Mesenchymal stem cell (in vitro differentiated cells and primary cell): Measurements from ENCODE around the gene CDC42EP4.

ENCODE experiments used
- DNase-seq: peaks from one replicate; pipeline ENCODE4 v3.0.0-alpha.2; 2013
- H2AFZ ChIP-seq: one replicate; pipeline ENCODE4 v1.6.1; 2013; ENCODE audit warnings: low read depth, mild to moderate bottlenecking, control low read depth, inconsistent platforms, low read length, moderate library complexity
- H2AK5ac ChIP-seq: 2 replicates; pipeline ENCODE4 v1.6.1; 2013; ENCODE audit warnings: low read length, moderate library complexity, mild to moderate bottlenecking, inconsistent platforms; ENCODE audit not compliant: severe bottlenecking
- H2BK120ac ChIP-seq: one replicate; pipeline ENCODE4 v1.6.1; 2013; ENCODE audit warnings: low read depth, mild to moderate bottlenecking, inconsistent platforms, low read length, moderate library complexity
- H2BK12ac ChIP-seq, 2 experiments: one replicate each; pipeline ENCODE4 v1.6.1; 2013; ENCODE audit warnings: inconsistent platforms in 2 of 2, low read length in 2 of 2, mild to moderate bottlenecking in 2 of 2, moderate library complexity in 2 of 2, control low read depth in 1 of 2
- H2BK15ac ChIP-seq: one replicate; pipeline ENCODE4 v1.6.1; 2013; ENCODE audit warnings: mild to moderate bottlenecking, low read depth, inconsistent platforms; ENCODE audit not compliant: poor library complexity, severe bottlenecking
- H2BK5ac ChIP-seq: 2 replicates; pipeline ENCODE4 v1.6.1; 2013; ENCODE audit warnings: low read depth, mild to moderate bottlenecking, low read length, control low read depth, inconsistent platforms; ENCODE audit not compliant: poor library complexity, severe bottlenecking
- H3K14ac ChIP-seq, 2 experiments: one replicate each; pipeline ENCODE4 v1.6.1; 2013; ENCODE audit warnings: inconsistent platforms in 2 of 2, low read length in 2 of 2, control low read depth in 1 of 2, mild to moderate bottlenecking in 1 of 2, moderate library complexity in 1 of 2
- H3K18ac ChIP-seq, 2 experiments: one replicate each; pipeline ENCODE4 v1.6.1; 2013; ENCODE audit warnings: inconsistent platforms in 2 of 2, low read length in 2 of 2, control low read depth in 1 of 2, low read depth in 1 of 2, mild to moderate bottlenecking in 1 of 2
- H3K23ac ChIP-seq, 2 experiments: one replicate each; pipeline ENCODE4 v1.6.1; 2013; ENCODE audit warnings: inconsistent platforms in 2 of 2, low read length in 2 of 2, mild to moderate bottlenecking in 2 of 2, moderate library complexity in 2 of 2, control low read depth in 1 of 2
- H3K27ac ChIP-seq: 2 replicates; pipeline ENCODE4 v1.5.1; 2013; ENCODE audit warnings: mild to moderate bottlenecking, moderate library complexity, low read length, control low read depth, inconsistent platforms; ENCODE audit not compliant: poor library complexity, severe bottlenecking
- H3K27me3 ChIP-seq, 2 experiments: 2 replicates each; pipeline versions ENCODE4 v1.6.1 to v1.7.0; 2013; ENCODE audit warnings: low read length in 2 of 2, mild to moderate bottlenecking in 2 of 2, moderate library complexity in 2 of 2, control low read depth in 1 of 2, inconsistent platforms in 1 of 2; ENCODE audit not compliant: control insufficient read depth in 1 of 2, insufficient read depth in 1 of 2
- H3K36me3 ChIP-seq, 2 experiments: 2 replicates each; pipeline versions ENCODE4 v1.6.1 to v1.7.0; 2013; ENCODE audit warnings: low read length in 2 of 2, control low read depth in 1 of 2, inconsistent platforms in 1 of 2, low read depth in 1 of 2, mild to moderate bottlenecking in 1 of 2; ENCODE audit not compliant: insufficient read depth in 2 of 2, control insufficient read depth in 1 of 2
- H3K4ac ChIP-seq, 2 experiments: one replicate each; pipeline ENCODE4 v1.6.1; 2013; ENCODE audit warnings: inconsistent platforms in 2 of 2, low read length in 2 of 2, mild to moderate bottlenecking in 2 of 2, moderate library complexity in 2 of 2, control low read depth in 1 of 2, low read depth in 1 of 2
- H3K4me1 ChIP-seq: 2 replicates; pipeline ENCODE4 v1.6.1; 2013; ENCODE audit warnings: low read depth, low read length, control low read depth; ENCODE audit not compliant: control insufficient read depth, insufficient read depth
- H3K4me2 ChIP-seq: 2 replicates; pipeline ENCODE4 v1.6.1; 2013; ENCODE audit warnings: low read length, mild to moderate bottlenecking, inconsistent platforms; ENCODE audit not compliant: poor library complexity, severe bottlenecking
- H3K4me3 ChIP-seq, 2 experiments: 2 replicates each; pipeline versions ENCODE4 v1.5.1 to v1.7.0; 2013; ENCODE audit warnings: low read length in 2 of 2, mild to moderate bottlenecking in 2 of 2, control low read depth in 1 of 2, low read depth in 1 of 2; ENCODE audit not compliant: insufficient read depth in 1 of 2
- H3K79me1 ChIP-seq: replicated peaks from 2 replicates; pipeline ENCODE4 v1.6.1; 2013; ENCODE audit warnings: mild to moderate bottlenecking, control low read depth, low read length, inconsistent platforms; ENCODE audit not compliant: poor library complexity, severe bottlenecking
- H3K9ac ChIP-seq: 2 replicates; pipeline ENCODE4 v1.7.0; 2013; ENCODE audit warnings: mild to moderate bottlenecking, low read length, moderate library complexity
- H3K9me3 ChIP-seq: 2 replicates; pipeline ENCODE4 v1.7.0; 2013; ENCODE audit warnings: mild to moderate bottlenecking, low read length; ENCODE audit not compliant: control insufficient read depth
- H4K8ac ChIP-seq: one replicate; pipeline ENCODE4 v1.6.1; 2013; ENCODE audit warnings: inconsistent platforms, mild to moderate bottlenecking, low read length, moderate library complexity
- H4K91ac ChIP-seq: one replicate; pipeline ENCODE4 v1.6.1; 2013; ENCODE audit warnings: mild to moderate bottlenecking, low read length, inconsistent platforms
- WGBS: methylation state at CpG from one replicate; pipeline ENCODE4 v1.1.7; 2013; ENCODE audit warnings: mixed read lengths; 5-methylcytosine and 5-hydroxymethylcytosine counted together

Gene CDC42EP4

DNA sequence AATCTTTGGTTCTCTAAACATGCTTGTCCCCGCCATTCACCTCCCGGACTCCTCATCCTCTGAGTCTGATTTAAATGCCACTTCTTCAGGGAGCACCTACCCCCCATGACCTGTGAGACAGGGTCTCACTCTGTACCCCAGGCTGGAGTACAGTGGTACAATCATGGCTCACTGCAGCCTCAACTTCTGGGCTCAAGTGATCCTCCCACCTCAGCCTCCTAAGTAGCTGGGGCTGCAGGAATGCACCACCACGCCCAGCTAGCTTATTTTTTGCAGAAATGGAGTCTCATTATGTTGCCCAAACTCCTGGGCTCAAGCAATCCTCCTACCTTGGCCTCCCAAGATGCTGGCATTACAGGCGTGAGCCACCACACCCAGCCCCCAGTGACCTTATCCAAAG is 37.3 kb downstream of the CDC42EP4 start:
- Histone ChIP-seq H2BK12ac (no peak overlapping the region), H2BK15ac (no peak overlapping the region), H3K79me1 (no peaks in the 10 kb centered on the region), H4K8ac (no peak overlapping the region), H2BK5ac (no peak overlapping the region), H2BK120ac (no peak overlapping the region), H2AFZ (no peak overlapping the region), H3K27ac (no peak overlapping the region), H2AK5ac (no peak overlapping the region), H3K4me1 (peaks cover 6% of the 10 kb centered on the region), H3K36me3 (peaks cover 0 to under 1% of the 10 kb centered on the region in 2 experiments), H3K9ac (no peak overlapping the region), H3K9me3 (no peaks in the 10 kb centered on the region), H3K4ac (no peak overlapping the region), H3K4me2 (no peak overlapping the region), H3K14ac (no peak overlapping the region), H3K18ac (no peak overlapping the region), H3K4me3 (no peak overlapping the region), H3K27me3 (no peaks in the 10 kb centered on the region), H3K23ac (no peak overlapping the region), H4K91ac (no peak overlapping the region)
- DNase-seq, result no peak
- WGBS, result 92% methylated on average over 4 of the region's 4 CpGs

- no peak overlapping the region for H3K23ac ChIP-seq
- no peak overlapping the region for H4K91ac ChIP-seq
- no peak overlapping the region for H3K18ac ChIP-seq
- H3K27ac ChIP-seq, result no peak overlapping the region
- H3K9ac ChIP-seq, result no peak overlapping the region
- H3K14ac ChIP-seq, result no peak overlapping the region
- H4K8ac ChIP-seq, result no peak overlapping the region
- no peak overlapping the region for H3K4me3 ChIP-seq
- DNase-seq, result no peak
- H2BK12ac ChIP-seq, result no peak overlapping the region
- H3K4me2 ChIP-seq, result no peak overlapping the region
- no peaks in the 10 kb centered on the region for H3K27me3 ChIP-seq
- H3K79me1 ChIP-seq, result no peaks in the 10 kb centered on the region
- no peak overlapping the region for H2AFZ ChIP-seq
- 95% methylated on average over 8 of the region's 8 CpGs for WGBS
- H2AK5ac ChIP-seq, result no peak overlapping the region
- H3K4me1 ChIP-seq, result no peaks in the 10 kb centered on the region
- H2BK120ac ChIP-seq, result no peak overlapping the region
- H2BK5ac ChIP-seq, result no peak overlapping the region
- no peak overlapping the region for H3K4ac ChIP-seq
- no peaks in the 10 kb centered on the region for H3K9me3 ChIP-seq
- no peaks in the 10 kb centered on the region for H3K36me3 ChIP-seq
- H2BK15ac ChIP-seq, result no peak overlapping the region
Observed at GRCh38 chr17:73272906-73273218, 38.9 kb downstream of the CDC42EP4 start.

DNA sequence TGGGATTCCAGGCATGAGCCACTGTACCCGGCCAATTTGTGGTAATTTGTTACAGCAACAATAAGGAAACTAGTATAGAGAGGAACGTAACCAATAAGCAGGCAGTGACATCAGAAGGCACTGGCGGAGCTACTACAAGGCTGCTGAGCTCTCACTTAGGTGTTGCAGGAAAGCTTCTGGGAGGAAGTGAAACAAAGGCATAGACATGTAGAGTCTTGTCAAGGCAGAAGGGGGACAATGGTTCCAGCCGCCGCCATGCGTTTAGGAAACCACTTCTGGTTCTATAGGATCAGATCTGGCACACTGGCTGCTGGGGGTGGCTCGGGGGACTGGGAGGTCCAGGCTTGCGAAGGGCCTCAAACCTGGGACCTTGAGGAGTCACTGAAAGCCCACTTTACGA is 40.7 kb downstream of the CDC42EP4 start:
- Histone ChIP-seq H2BK12ac (no peak overlapping the region), H3K79me1 (no peaks in the 10 kb centered on the region), H3K18ac (no peak overlapping the region), H3K4me1 (peaks cover 2% of the 10 kb centered on the region), H3K9me3 (no peaks in the 10 kb centered on the region), H3K27me3 (peaks cover 0 to 2% of the 10 kb centered on the region in 2 experiments), H2AK5ac (no peak overlapping the region), H3K14ac (no peak overlapping the region), H3K36me3 (no peaks in the 10 kb centered on the region), H4K8ac (no peak overlapping the region), H2AFZ (no peak overlapping the region), H2BK15ac (no peak overlapping the region), H3K4ac (no peak overlapping the region), H3K4me2 (no peak overlapping the region), H2BK120ac (no peak overlapping the region), H3K4me3 (no peak overlapping the region), H3K27ac (no peak overlapping the region), H4K91ac (no peak overlapping the region), H3K23ac (no peak overlapping the region), H2BK5ac (no peak overlapping the region), H3K9ac (no peak overlapping the region)
- WGBS, result 97% methylated on average over 9 of the region's 9 CpGs
- DNase-seq, result no peak

DNA sequence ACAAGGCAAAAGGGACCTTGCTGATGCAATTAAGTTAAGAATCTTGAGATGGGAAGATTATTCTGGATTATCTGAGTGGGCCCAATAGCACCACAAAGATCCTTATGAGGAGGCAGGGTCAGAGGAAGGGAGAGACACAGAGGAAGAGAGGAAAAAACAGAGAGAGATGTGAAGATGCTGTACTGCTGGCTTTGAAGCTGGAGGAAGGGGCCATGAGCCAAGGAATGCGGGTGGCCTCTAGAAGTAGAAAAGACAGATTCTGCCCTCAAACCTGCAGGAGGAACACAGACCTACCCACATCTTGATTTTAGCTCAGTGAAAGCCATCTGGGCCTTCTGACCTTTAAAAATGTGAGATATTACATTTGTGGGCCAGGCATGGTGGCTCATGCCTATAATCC is 42.0 kb downstream of the CDC42EP4 start:
- Histone ChIP-seq H3K4me3 (no peak overlapping the region), H4K8ac (no peak overlapping the region), H3K27ac (no peak overlapping the region), H2BK12ac (no peak overlapping the region), H3K9me3 (no peaks in the 10 kb centered on the region), H3K9ac (no peak overlapping the region), H3K14ac (no peak overlapping the region), H3K23ac (no peak overlapping the region), H4K91ac (no peak overlapping the region), H3K18ac (no peak overlapping the region), H3K4me2 (no peak overlapping the region), H3K79me1 (no peaks in the 10 kb centered on the region), H2BK15ac (no peak overlapping the region), H2BK5ac (no peak overlapping the region), H3K36me3 (no peaks in the 10 kb centered on the region), H2BK120ac (no peak overlapping the region), H2AK5ac (no peak overlapping the region), H3K4ac (no peak overlapping the region), H3K27me3 (peaks cover 0 to 2% of the 10 kb centered on the region in 2 experiments), H2AFZ (no peak overlapping the region), H3K4me1 (peaks cover 2% of the 10 kb centered on the region)
- DNase-seq, result no peak
- WGBS, result 100% methylated on average over 1 of the region's 1 CpG
